ENCODE measurements around the gene TOB1. TPM values are rescaled to one million over a fixed set of nuclear protein-coding genes. Genes with fewer than 3 reads are reported as not detected.
A peak's percentile ranks its signal among the peaks of the same experiment; 100 is the strongest.

The TOB1 gene
- total and polyA plus RNA-seq, 2 of the 4 experiments (the other 2 are of a cell fraction), result 4.3 to 9.0 TPM

- TF ChIP-seq CTCF (conservative IDR thresholded peaks at IDR 0.05; ENCODE audit: low read depth, low read length) (no peak), MXI1 (IDR thresholded peaks at IDR 0.05; ENCODE audit: borderline replicate concordance, low read depth, low read length) (0 out of 2 replicates have a peak, but pooled peaks have one; percentile 22), SMC3 (IDR thresholded peaks at IDR 0.05; ENCODE audit: low read depth, low read length) (no peak), CEBPB (IDR thresholded peaks at IDR 0.05; ENCODE audit: low read depth, low read length) (no peak), MAFK (IDR thresholded peaks at IDR 0.05; ENCODE audit: low read depth, low read length) (no peak), FOS (IDR thresholded peaks at IDR 0.05; ENCODE audit: low read depth, low read length) (no peak)
Measured at GRCh38 chr17:50866261-50866949, at the start of gene TOB1 (continued).
